PFSK-1 (cell line): ENCODE measurements around the gene RANBP1.
A peak's percentile ranks its signal among the peaks of the same experiment; 100 is the strongest.

Experiments
- FOXP2 ChIP-seq: optimal IDR thresholded peaks from 2 replicates; pipeline ENCODE3; 2011; ENCODE audit warnings: borderline replicate concordance, control low read depth, inconsistent platforms; ENCODE audit not compliant: insufficient read depth; ENCODE audit errors: extremely low read length, extremely low read depth
- POLR2AphosphoS5 ChIP-seq: IDR thresholded peaks from 2 replicates; pipeline ENCODE4 v1.6.1; 2012; ENCODE audit warnings: low read depth, mild to moderate bottlenecking, control low read depth, low read length, moderate library complexity
- SIN3A ChIP-seq: IDR thresholded peaks from 2 replicates; pipeline ENCODE4 v1.6.1; 2012; ENCODE audit warnings: mild to moderate bottlenecking, low read length, moderate library complexity, borderline replicate concordance; ENCODE audit not compliant: insufficient read depth
- TAF1 ChIP-seq: IDR thresholded peaks from 2 replicates; pipeline ENCODE4 v1.6.1; 2012; ENCODE audit warnings: low read length, control low read depth, borderline replicate concordance; ENCODE audit not compliant: insufficient read depth
- TF ChIP-seq, protein P1 (sequence below), 2 experiments: IDR thresholded peaks; 2 replicates each; pipeline versions ENCODE4 v1.6.1 to v1.8.0; 2011 to 2012; ENCODE audit warnings: low read depth in 2 of 2, low read length in 2 of 2, control low read depth in 1 of 2, inconsistent platforms in 1 of 2, mild to moderate bottlenecking in 1 of 2, moderate library complexity in 1 of 2; ENCODE audit not compliant: insufficient read depth in 1 of 2

The RANBP1 gene

DNA sequence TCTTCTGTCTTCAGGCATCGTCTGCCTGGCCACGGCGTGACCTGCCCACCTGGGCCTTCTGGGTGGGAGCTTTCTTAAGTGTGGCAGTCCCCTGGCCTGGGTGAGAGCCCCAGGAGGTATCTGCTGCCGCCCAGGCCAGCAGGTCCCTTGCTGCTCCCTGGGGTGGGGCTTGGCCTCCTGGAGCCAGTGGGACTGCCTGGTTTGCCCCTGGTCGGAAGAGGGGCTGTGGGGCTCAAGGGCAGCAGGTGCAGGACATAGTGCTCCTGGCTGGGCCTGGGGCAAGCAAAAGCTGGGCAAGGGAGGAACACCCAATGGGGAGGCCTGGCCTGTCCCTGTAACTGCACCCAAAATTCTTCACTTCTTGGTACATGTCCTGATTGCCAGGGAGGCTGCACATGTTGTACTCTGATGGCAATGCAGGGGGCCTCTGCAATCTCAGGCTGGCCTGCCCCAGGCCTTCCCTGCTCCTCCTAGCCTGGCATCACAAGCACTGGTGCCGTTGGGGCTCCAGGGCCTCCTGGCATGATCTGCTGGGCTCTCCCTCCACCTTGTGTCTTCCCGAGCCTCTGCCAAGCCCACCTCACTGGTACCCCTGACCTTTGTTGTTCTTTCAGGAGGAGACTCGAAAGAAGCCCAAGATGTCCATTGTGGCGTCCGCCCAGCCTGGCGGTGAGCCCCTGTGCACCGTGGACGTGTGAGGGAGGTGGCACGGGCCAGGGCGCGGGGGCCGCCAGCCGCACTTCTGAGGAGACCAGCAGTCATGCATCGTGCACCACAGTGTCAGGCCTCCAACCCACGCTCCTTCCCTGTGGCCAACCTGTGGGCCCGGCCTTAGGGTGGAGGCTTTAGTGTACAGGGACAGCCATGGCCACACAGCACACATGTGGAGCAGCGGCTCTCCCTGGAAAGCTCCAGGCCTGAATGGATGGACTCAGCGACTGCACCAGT is 6.2 kb upstream of the RANBP1 start:
- TF ChIP-seq FOXP2 (peak; percentile 12), TAF1 (no peak)
- TF ChIP-seq, protein P1, sequence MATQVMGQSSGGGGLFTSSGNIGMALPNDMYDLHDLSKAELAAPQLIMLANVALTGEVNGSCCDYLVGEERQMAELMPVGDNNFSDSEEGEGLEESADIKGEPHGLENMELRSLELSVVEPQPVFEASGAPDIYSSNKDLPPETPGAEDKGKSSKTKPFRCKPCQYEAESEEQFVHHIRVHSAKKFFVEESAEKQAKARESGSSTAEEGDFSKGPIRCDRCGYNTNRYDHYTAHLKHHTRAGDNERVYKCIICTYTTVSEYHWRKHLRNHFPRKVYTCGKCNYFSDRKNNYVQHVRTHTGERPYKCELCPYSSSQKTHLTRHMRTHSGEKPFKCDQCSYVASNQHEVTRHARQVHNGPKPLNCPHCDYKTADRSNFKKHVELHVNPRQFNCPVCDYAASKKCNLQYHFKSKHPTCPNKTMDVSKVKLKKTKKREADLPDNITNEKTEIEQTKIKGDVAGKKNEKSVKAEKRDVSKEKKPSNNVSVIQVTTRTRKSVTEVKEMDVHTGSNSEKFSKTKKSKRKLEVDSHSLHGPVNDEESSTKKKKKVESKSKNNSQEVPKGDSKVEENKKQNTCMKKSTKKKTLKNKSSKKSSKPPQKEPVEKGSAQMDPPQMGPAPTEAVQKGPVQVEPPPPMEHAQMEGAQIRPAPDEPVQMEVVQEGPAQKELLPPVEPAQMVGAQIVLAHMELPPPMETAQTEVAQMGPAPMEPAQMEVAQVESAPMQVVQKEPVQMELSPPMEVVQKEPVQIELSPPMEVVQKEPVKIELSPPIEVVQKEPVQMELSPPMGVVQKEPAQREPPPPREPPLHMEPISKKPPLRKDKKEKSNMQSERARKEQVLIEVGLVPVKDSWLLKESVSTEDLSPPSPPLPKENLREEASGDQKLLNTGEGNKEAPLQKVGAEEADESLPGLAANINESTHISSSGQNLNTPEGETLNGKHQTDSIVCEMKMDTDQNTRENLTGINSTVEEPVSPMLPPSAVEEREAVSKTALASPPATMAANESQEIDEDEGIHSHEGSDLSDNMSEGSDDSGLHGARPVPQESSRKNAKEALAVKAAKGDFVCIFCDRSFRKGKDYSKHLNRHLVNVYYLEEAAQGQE (IDR thresholded peaks at IDR 0.05; ENCODE audit: insufficient read depth in 1 of 2, low read depth in 2 of 2, low read length in 2 of 2), result no peak

GRCh38 chr22:20110359-20110985 is 5.4 kb upstream of the RANBP1 start:
- TF ChIP-seq SIN3A (no peak), POLR2AphosphoS5 (0 out of 2 replicates have a peak, but pooled peaks have one; percentile 42)

DNA sequence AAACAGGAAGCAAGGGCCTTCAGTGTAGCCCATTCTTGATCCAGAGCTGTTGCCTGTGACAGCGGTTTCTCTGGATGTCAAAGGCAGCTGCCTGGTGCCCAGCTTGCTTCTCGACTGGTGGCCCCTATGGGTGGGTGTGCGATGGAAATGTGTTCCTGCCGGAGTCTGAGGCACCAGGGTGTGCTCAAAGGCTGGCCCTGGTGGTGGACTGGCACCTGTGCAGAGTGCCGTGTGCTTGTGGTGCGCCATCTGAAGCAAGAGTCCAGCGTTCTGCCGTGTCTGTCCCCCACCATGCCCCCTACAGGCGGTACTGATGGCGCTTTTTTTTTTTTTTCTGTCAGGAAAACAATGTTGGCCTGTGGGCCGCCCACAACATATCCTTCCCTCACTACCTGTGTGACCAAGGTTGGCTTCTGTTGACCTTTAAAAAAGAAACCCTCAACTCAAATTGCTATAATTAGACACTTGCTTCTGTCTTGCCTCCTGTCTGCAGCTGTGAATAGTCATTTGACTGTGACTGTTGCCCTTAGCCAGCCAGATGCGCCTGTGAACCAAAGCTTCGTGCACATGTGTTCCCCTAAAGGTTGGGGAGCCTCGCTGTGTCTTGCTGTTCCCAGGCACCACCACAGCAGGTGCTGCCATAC is 4.7 kb upstream of the RANBP1 start:
- TF ChIP-seq TAF1, result no peak
- peak; percentile 29 for TF ChIP-seq FOXP2
- no peak for TF ChIP-seq POLR2AphosphoS5
- TF ChIP-seq, protein P1 (IDR thresholded peaks at IDR 0.05; ENCODE audit: insufficient read depth in 1 of 2, low read depth in 2 of 2, low read length in 2 of 2), result no peak

GRCh38 chr22:20111689-20112622 is 3.9 kb upstream of the RANBP1 start:
- TF ChIP-seq SIN3A, result no peak
- no peak; the same call in 1 of the 2 replicates for TF ChIP-seq POLR2AphosphoS5
- no peak for TF ChIP-seq FOXP2
- TF ChIP-seq, protein P1 (IDR thresholded peaks at IDR 0.05; ENCODE audit: insufficient read depth in 1 of 2, low read depth in 2 of 2, low read length in 2 of 2), result no peak
- no peak for TF ChIP-seq TAF1
